K562 (cell line): ENCODE measurements around the gene C15orf62. TPM values are rescaled to one million over a fixed set of nuclear protein-coding genes. Genes with fewer than 3 reads are reported as not detected.

ENCODE experiments used
- CEBPB ChIP-seq: fragments of 450-650 bp; IDR thresholded peaks from 2 replicates; pipeline ENCODE4 v1.6.1; 2016; ENCODE audit warnings: missing genetic modification characterization, missing compliant biosample characterization
- EP300 ChIP-seq: IDR thresholded peaks from 2 replicates; pipeline ENCODE4 v1.6.1; 2012; ENCODE audit warnings: low read length, improper control_type of control experiment
- RCOR1 ChIP-seq, 2 experiments: IDR thresholded peaks; 2 replicates each; pipeline ENCODE4 v1.6.1; 2012; ENCODE audit warnings: low read depth in 2 of 2, low read length in 2 of 2, borderline replicate concordance in 1 of 2, improper control_type of control experiment in 1 of 2
- ZNF699 ChIP-seq: fragments of 250-450 bp; sonication (Bioruptor Pico); IDR thresholded peaks from 2 replicates; pipeline ENCODE4 v1.8.0; 2021; ENCODE audit warnings: mild to moderate bottlenecking, moderate library complexity; ENCODE audit not compliant: insufficient replicate concordance
- ZSCAN32 ChIP-seq: fragments of 450-650 bp; formaldehyde crosslinking; IDR thresholded peaks from 2 replicates; pipeline ENCODE4 v1.4.0; 2020; ENCODE audit warnings: mild to moderate bottlenecking, moderate library complexity
- polyA plus RNA-seq, 8 experiments: library from polyadenylated mRNA; depleted of rRNA in 4 of 8; stranded (reverse) in 5 of 8; unstranded in 3 of 8; fragments of >200 nt; fragmentation: Nextera tagmentation in 2 of 8; fragmentation: Illumina TruSeq in 1 of 8; extraction: Ambion mirVana in 2 of 8; extraction: Trizol in 1 of 8; gene quantifications; 2 replicates each; pipeline versions ENCODE4 v1.2.1 to v1.2.3, GENCODE V29; 2011 to 2014; ENCODE audit warnings: inconsistent platforms in 1 of 8, missing spikeins in 1 of 8
- total RNA-seq, 7 experiments: library from RNA; depleted of rRNA in 6 of 7; stranded (reverse); fragments of >200 nt in 6 of 7; fragmentation: Illumina TruSeq in 2 of 7; extraction: Trizol in 2 of 7; gene quantifications; 2 replicates each; pipeline versions ENCODE4 v1.2.1 to v1.2.3, GENCODE V29; 2011 to 2021; ENCODE audit warnings: low replicate concordance in 1 of 7
- TF ChIP-seq, protein P1 (sequence below): fragments of 450-650 bp; IDR thresholded peaks from 2 replicates; pipeline ENCODE4 v1.6.1; 2016
- TF ChIP-seq, protein P2 (sequence below), 2 experiments: fragments of 450-650 bp in 1 of 2; sonication (generic) in 1 of 2; formaldehyde crosslinking in 1 of 2; IDR thresholded peaks in 1 of 2; conservative IDR thresholded peaks in 1 of 2; 2 replicates each; pipeline versions ENCODE4 v1.6.1 to v1.8.1; 2016 to 2023; ENCODE audit warnings: mild to moderate bottlenecking in 2 of 2, moderate library complexity in 2 of 2, inconsistent platforms in 1 of 2, missing genetic modification reagents in 1 of 2
- TF ChIP-seq, protein P3 (sequence below): fragments of 450-650 bp; IDR thresholded peaks from 2 replicates; pipeline ENCODE4 v1.6.1; 2016; ENCODE audit warnings: missing biosample characterization, missing genetic modification characterization

C15orf62 gene
- total and polyA plus RNA-seq, 9 of the 15 experiments (the other 6 are each of a cell fraction or from before 2014, with no cell fraction given): 0.01 to 0.76 (median 0.30) TPM; not detected in 1

DNA sequence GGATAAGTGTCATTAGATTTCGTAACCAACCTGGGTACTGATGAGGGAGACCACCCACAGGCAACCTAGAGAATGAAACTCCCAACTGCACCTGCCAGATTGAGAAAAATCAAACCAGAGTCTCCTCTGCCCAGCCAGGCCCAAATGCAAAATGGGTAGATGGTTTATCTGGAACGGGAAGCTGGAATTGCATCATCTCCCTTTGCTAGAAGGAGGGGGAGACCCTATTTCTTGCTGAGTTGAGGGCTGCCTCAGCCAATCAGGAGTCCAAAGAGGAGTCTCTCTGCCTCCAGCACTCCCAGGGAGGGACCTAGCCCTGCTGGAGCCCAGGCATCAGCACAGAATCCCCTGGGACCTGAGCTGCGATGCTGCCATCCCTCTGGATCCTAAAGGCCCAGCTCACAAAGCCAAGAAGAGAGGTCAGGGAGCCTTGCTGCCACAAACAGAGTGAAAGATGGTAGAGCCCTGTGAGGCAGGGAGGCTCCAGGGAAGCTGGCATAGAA lies 22.8 kb upstream of the C15orf62 start (continued):
- TF ChIP-seq, protein P1, sequence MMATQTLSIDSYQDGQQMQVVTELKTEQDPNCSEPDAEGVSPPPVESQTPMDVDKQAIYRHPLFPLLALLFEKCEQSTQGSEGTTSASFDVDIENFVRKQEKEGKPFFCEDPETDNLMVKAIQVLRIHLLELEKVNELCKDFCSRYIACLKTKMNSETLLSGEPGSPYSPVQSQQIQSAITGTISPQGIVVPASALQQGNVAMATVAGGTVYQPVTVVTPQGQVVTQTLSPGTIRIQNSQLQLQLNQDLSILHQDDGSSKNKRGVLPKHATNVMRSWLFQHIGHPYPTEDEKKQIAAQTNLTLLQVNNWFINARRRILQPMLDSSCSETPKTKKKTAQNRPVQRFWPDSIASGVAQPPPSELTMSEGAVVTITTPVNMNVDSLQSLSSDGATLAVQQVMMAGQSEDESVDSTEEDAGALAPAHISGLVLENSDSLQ: peak; percentile 43; the same call in 1 of the 2 replicates
- no peak for TF ChIP-seq ZNF699 (CRISPR knock-in tag)
- TF ChIP-seq, protein P2, sequence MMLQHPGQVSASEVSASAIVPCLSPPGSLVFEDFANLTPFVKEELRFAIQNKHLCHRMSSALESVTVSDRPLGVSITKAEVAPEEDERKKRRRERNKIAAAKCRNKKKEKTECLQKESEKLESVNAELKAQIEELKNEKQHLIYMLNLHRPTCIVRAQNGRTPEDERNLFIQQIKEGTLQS (IDR thresholded peaks at IDR 0.05): peak; percentile 97
- TF ChIP-seq, protein P2 (CRISPR knock-in tag; conservative IDR thresholded peaks at IDR 0.05): no peak
- TF ChIP-seq RCOR1 (IDR thresholded peaks at IDR 0.05; ENCODE audit: borderline replicate concordance in 1 of 2, low read depth in 2 of 2, low read length in 2 of 2): peak in 1 of 2 experiments; percentile 90; a peak in 2 of 4 replicates
- peak; percentile 9; the same call in 1 of the 2 replicates for TF ChIP-seq EP300
- peak; percentile 73; the same call in 1 of the 2 replicates for TF ChIP-seq ZSCAN32 (CRISPR knock-in tag)
- TF ChIP-seq CEBPB: peak; percentile 96
- TF ChIP-seq, protein P3, sequence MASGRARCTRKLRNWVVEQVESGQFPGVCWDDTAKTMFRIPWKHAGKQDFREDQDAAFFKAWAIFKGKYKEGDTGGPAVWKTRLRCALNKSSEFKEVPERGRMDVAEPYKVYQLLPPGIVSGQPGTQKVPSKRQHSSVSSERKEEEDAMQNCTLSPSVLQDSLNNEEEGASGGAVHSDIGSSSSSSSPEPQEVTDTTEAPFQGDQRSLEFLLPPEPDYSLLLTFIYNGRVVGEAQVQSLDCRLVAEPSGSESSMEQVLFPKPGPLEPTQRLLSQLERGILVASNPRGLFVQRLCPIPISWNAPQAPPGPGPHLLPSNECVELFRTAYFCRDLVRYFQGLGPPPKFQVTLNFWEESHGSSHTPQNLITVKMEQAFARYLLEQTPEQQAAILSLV (tag): 0 out of 2 replicates have a peak, but pooled peaks have one; percentile 66
